Activated naive CD4-positive, alpha-beta T cell treated with anti-CD3 and anti-CD28 coated beads for 36 hours (primary cell): Measurements from ENCODE around the gene SYNDIG1. TPM values are rescaled to one million over a fixed set of nuclear protein-coding genes. Genes with fewer than 3 reads are reported as not detected.

Experiments used
- CTCF ChIA-PET: fragments of 350-600 bp; sonication (Branson Sonifier 250); formaldehyde crosslinking; loops from one replicate; lab custom pipeline; 2021; ENCODE audit warnings: antibody characterized with exemption; lab: Charles Lee
- DNase-seq: peaks from one replicate; pipeline ENCODE4 v3.0.0-alpha.2; 2020
- H3K27ac Mint-ChIP-seq: one replicate; pipeline ENCODE4 v1.8.0; 2021; ENCODE audit warnings: mild to moderate bottlenecking, mixed read lengths
- H3K27me3 Mint-ChIP-seq: one replicate; pipeline ENCODE4 v1.8.0; 2021; ENCODE audit warnings: low read depth, mixed read lengths
- H3K36me3 Mint-ChIP-seq: one replicate; pipeline ENCODE4 v1.8.0; 2021; ENCODE audit warnings: low read depth, mixed read lengths
- H3K4me1 Mint-ChIP-seq: one replicate; pipeline ENCODE4 v1.8.0; 2021; ENCODE audit warnings: low read depth, mixed read lengths
- H3K4me3 Mint-ChIP-seq: one replicate; pipeline ENCODE4 v1.8.0; 2021; ENCODE audit warnings: mild to moderate bottlenecking, moderate library complexity, mixed read lengths
- H3K9me3 Mint-ChIP-seq: one replicate; pipeline ENCODE4 v1.8.0; 2021; ENCODE audit warnings: mixed read lengths
- intact Hi-C: fragments of 100-400 bp; cut with micrococcal nuclease; formaldehyde crosslinking; loops from one replicate; pipeline ENCODE4 v1.15.1; 2023
- total RNA-seq, 2 experiments: library from RNA; stranded (reverse); gene quantifications; one replicate each; pipeline ENCODE4 v1.2.3, GENCODE V29; 2021

The SYNDIG1 gene
- total RNA-seq, 2 experiments from 2014 or later = not detected

- H3K9me3 Mint-ChIP-seq = no peaks in the 10 kb centered on the region
- H3K36me3 Mint-ChIP-seq = no peaks in the 10 kb centered on the region
- no peak overlapping the region for H3K27ac Mint-ChIP-seq
- H3K4me1 Mint-ChIP-seq = no peaks in the 10 kb centered on the region
- H3K27me3 Mint-ChIP-seq = no peaks in the 10 kb centered on the region
- H3K4me3 Mint-ChIP-seq = no peak overlapping the region
- no peak for DNase-seq
- intact Hi-C loops = no loop called here
- CTCF ChIA-PET = no interaction called here
Observed at GRCh38 chr20:24704899-24705298, 235.5 kb downstream of the SYNDIG1 start.

- no peak for DNase-seq
- CTCF ChIA-PET = no interaction called here
- H3K36me3 Mint-ChIP-seq = no peaks in the 10 kb centered on the region
- intact Hi-C loops = no loop called here
- H3K4me3 Mint-ChIP-seq = no peak overlapping the region
- no peak overlapping the region for H3K27ac Mint-ChIP-seq
- H3K4me1 Mint-ChIP-seq = no peaks in the 10 kb centered on the region
- H3K9me3 Mint-ChIP-seq = no peaks in the 10 kb centered on the region
- H3K27me3 Mint-ChIP-seq = no peaks in the 10 kb centered on the region
Observed at GRCh38 chr20:24705486-24705885, 236.1 kb downstream of the SYNDIG1 start.

- intact Hi-C loops = no loop called here
- DNase-seq = no peak
- no peaks in the 10 kb centered on the region for H3K36me3 Mint-ChIP-seq
- CTCF ChIA-PET = no interaction called here
- peaks cover 6% of the 10 kb centered on the region for H3K9me3 Mint-ChIP-seq
- H3K27ac Mint-ChIP-seq = no peak overlapping the region
- peaks cover 6% of the 10 kb centered on the region for H3K27me3 Mint-ChIP-seq
- no peaks in the 10 kb centered on the region for H3K4me1 Mint-ChIP-seq
- H3K4me3 Mint-ChIP-seq = no peak overlapping the region
Observed at GRCh38 chr20:24708411-24709295, 239.2 kb downstream of the SYNDIG1 start.
